Type B pancreatic cell (in vitro differentiated cells): ENCODE measurements around the gene LGSN. TPM values are rescaled to one million over a fixed set of nuclear protein-coding genes. Genes with fewer than 3 reads are reported as not detected.
"Not testable (repeated sequence)": the region's sequence is repeated elsewhere in the genome, so short reads cannot be mapped to it uniquely, and the experiment has no call there.

ENCODE experiments used
- DNase-seq: peaks from one replicate; pipeline ENCODE4 v3.0.0; 2021; ENCODE audit warnings: mixed read lengths; ENCODE audit not compliant: unreplicated experiment; ENCODE audit errors: extremely low spot score
- H3K27ac Mint-ChIP-seq: 2 replicates; pipeline ENCODE4 v1.8.0; 2021; ENCODE audit warnings: mild to moderate bottlenecking, mixed read lengths
- H3K27me3 Mint-ChIP-seq: 2 replicates; pipeline ENCODE4 v1.8.0; 2021; ENCODE audit warnings: mixed read lengths
- H3K36me3 Mint-ChIP-seq: 2 replicates; pipeline ENCODE4 v1.8.0; 2021; ENCODE audit warnings: mixed read lengths
- H3K4me1 Mint-ChIP-seq: one replicate; pipeline ENCODE4 v1.8.0; 2021; ENCODE audit warnings: mixed read lengths; ENCODE audit not compliant: unreplicated experiment
- H3K4me3 Mint-ChIP-seq: 2 replicates; pipeline ENCODE4 v1.8.0; 2021; ENCODE audit warnings: mild to moderate bottlenecking, mixed read lengths
- H3K9me3 Mint-ChIP-seq: 2 replicates; pipeline ENCODE4 v1.8.0; 2021; ENCODE audit warnings: mixed read lengths
- total RNA-seq: library from RNA; stranded (reverse); gene quantifications from 2 replicates; pipeline ENCODE4 v1.2.1, GENCODE V29; 2021; ENCODE audit warnings: low replicate concordance
- TF ChIP-seq, protein P1 (sequence below): fragments of 200-600 bp; sonication (generic); conservative IDR thresholded peaks from 2 replicates; pipeline ENCODE4 v1.5.0; 2021; ENCODE audit warnings: antibody characterized with exemption, mild to moderate bottlenecking

LGSN gene
- total RNA-seq, 1 donor from 2014 or later = not detected

DNA sequence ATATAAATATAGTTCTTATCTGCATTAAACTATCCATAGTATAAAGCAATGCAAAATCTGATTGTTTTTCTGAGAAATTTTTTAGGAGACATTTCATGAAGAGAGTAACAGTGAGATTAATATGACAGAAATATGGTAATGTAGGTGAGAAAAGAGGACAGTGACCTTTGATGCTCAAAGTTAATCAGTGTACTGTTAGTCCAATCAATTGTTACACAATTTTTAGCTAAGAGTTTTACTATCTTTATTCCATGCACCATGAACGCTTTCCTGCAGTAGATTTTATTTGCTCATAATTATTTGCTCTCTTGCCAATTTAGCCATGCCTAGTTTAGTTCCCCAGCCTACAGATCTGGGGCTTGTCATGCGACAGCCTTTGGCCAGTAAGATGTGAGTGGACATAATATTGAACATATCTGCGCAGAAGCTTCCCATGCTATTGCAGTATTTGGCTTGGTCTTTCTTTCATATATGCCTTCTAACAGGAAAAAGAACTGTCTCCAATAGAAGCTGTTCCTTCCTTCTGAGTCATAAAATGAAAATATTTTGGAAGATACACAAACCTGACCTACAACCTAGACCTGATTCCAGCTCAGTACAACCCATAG is 69.8 kb downstream of the LGSN start:
- no peak for DNase-seq
- Mint-ChIP-seq H3K9me3 (no peaks in the 10 kb centered on the region), H3K27ac (no peak overlapping the region), H3K4me1 (no peaks in the 10 kb centered on the region), H3K4me3 (no peak overlapping the region), H3K27me3 (no peaks in the 10 kb centered on the region), H3K36me3 (no peaks in the 10 kb centered on the region)
- TF ChIP-seq, protein P1, sequence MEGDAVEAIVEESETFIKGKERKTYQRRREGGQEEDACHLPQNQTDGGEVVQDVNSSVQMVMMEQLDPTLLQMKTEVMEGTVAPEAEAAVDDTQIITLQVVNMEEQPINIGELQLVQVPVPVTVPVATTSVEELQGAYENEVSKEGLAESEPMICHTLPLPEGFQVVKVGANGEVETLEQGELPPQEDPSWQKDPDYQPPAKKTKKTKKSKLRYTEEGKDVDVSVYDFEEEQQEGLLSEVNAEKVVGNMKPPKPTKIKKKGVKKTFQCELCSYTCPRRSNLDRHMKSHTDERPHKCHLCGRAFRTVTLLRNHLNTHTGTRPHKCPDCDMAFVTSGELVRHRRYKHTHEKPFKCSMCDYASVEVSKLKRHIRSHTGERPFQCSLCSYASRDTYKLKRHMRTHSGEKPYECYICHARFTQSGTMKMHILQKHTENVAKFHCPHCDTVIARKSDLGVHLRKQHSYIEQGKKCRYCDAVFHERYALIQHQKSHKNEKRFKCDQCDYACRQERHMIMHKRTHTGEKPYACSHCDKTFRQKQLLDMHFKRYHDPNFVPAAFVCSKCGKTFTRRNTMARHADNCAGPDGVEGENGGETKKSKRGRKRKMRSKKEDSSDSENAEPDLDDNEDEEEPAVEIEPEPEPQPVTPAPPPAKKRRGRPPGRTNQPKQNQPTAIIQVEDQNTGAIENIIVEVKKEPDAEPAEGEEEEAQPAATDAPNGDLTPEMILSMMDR = no peak

GRCh38 chr6:63246581-63246980 is 73.2 kb downstream of the LGSN start:
- H3K4me3 Mint-ChIP-seq = no peak overlapping the region
- H3K9me3 Mint-ChIP-seq = no peaks in the 10 kb centered on the region
- no peaks in the 10 kb centered on the region for H3K4me1 Mint-ChIP-seq

GRCh38 chr6:63245909-63246308 is 73.9 kb downstream of the LGSN start:
- no peaks in the 10 kb centered on the region for H3K27me3 Mint-ChIP-seq
- no peaks in the 10 kb centered on the region for H3K9me3 Mint-ChIP-seq
- no peak for DNase-seq
- H3K4me1 Mint-ChIP-seq = no peaks in the 10 kb centered on the region
- H3K4me3 Mint-ChIP-seq = no peak overlapping the region
- TF ChIP-seq, protein P1 = peak; percentile 64
- H3K36me3 Mint-ChIP-seq = no peaks in the 10 kb centered on the region
- H3K27ac Mint-ChIP-seq = no peak overlapping the region

More at GRCh38 chr6:63246581-63246980, 73.2 kb downstream of the LGSN start:
- H3K27ac Mint-ChIP-seq = no peak overlapping the region
- DNase-seq = no peak
- TF ChIP-seq, protein P1 = no peak
- H3K27me3 Mint-ChIP-seq = no peaks in the 10 kb centered on the region
- H3K36me3 Mint-ChIP-seq = no peaks in the 10 kb centered on the region

GRCh38 chr6:63245420-63245819 is 74.4 kb downstream of the LGSN start:
- DNase-seq = no peak
- Mint-ChIP-seq H3K9me3 (no peaks in the 10 kb centered on the region), H3K4me3 (no peak overlapping the region), H3K27me3 (no peaks in the 10 kb centered on the region), H3K27ac (no peak overlapping the region), H3K4me1 (no peaks in the 10 kb centered on the region), H3K36me3 (no peaks in the 10 kb centered on the region)
- TF ChIP-seq, protein P1 = no peak

- TF ChIP-seq, protein P1 = no peak
- no peaks in the 10 kb centered on the region for H3K27me3 Mint-ChIP-seq
- no peak for DNase-seq
- no peaks in the 10 kb centered on the region for H3K9me3 Mint-ChIP-seq
- no peaks in the 10 kb centered on the region for H3K4me1 Mint-ChIP-seq
- no peaks in the 10 kb centered on the region for H3K36me3 Mint-ChIP-seq
- no peak overlapping the region for H3K4me3 Mint-ChIP-seq
- no peak overlapping the region for H3K27ac Mint-ChIP-seq
Measured at GRCh38 chr6:63236398-63236817, 83.4 kb downstream of the LGSN start.

GRCh38 chr6:63230511-63230910 is 89.3 kb downstream of the LGSN start:
- not testable (repeated sequence) for DNase-seq, H3K4me1 Mint-ChIP-seq, H3K27ac Mint-ChIP-seq, H3K4me3 Mint-ChIP-seq, H3K9me3 Mint-ChIP-seq, H3K27me3 Mint-ChIP-seq, H3K36me3 Mint-ChIP-seq

DNA sequence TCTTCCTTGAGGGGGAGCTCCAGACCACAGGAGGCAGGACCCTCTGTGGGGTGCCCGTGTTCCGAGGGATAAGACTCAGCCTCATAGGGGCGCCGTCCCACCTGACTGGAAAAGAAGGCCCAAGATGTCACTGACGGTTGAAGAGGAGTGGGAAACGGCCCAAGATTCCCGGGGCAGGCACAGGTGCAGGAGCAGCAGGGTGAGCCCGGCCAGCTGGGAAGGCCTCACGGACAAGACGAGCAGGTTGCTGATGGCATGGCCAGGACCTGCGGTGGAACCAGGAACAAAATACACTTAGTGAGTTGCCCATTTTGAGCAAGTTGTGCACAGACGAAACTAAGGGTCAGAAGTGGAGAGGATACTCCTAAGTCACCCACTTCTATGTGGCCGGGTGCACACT is 89.8 kb downstream of the LGSN start:
- H3K9me3 Mint-ChIP-seq, H3K27ac Mint-ChIP-seq, H3K36me3 Mint-ChIP-seq, H3K4me1 Mint-ChIP-seq, DNase-seq, H3K4me3 Mint-ChIP-seq, H3K27me3 Mint-ChIP-seq: not testable (repeated sequence)

- H3K27me3 Mint-ChIP-seq, H3K9me3 Mint-ChIP-seq, H3K4me3 Mint-ChIP-seq, H3K4me1 Mint-ChIP-seq, DNase-seq, H3K27ac Mint-ChIP-seq, H3K36me3 Mint-ChIP-seq: not testable (repeated sequence)
Measured at GRCh38 chr6:63227928-63228894, 91.6 kb downstream of the LGSN start.
